Stimulated activated CD4-positive, alpha-beta T cell treated with anti-CD3 and anti-CD28 coated beads, Interleukin-15, amount 100 ng/mL, for 48 hours (primary cell): ENCODE measurements around the gene CERS5.
A peak's percentile ranks its signal among the peaks of the same experiment; 100 is the strongest.

Source experiments
- DNase-seq, 2 donors: peaks; one replicate each; pipeline ENCODE4 v3.0.0-alpha.2; 2020; ENCODE audit warnings: low read depth in 2 of 2

Gene CERS5

GRCh38 chr12:50132505-50133135 is 34.5 kb downstream of the CERS5 start:
- DNase-seq = no peak

GRCh38 chr12:50129290-50129689 is 37.9 kb downstream of the CERS5 start:
- DNase-seq = no peak

GRCh38 chr12:50127546-50127945 is 39.6 kb downstream of the CERS5 start:
- no peak for DNase-seq

GRCh38 chr12:50123203-50123602 is 44.0 kb downstream of the CERS5 start:
- no peak for DNase-seq

GRCh38 chr12:50121641-50122040 is 45.5 kb downstream of the CERS5 start:
- no peak for DNase-seq

GRCh38 chr12:50120953-50121352 is 46.2 kb downstream of the CERS5 start:
- DNase-seq = no peak

- no peak for DNase-seq
Measured at GRCh38 chr12:50120521-50120920, 46.6 kb downstream of the CERS5 start.

GRCh38 chr12:50119387-50119786 is 47.8 kb downstream of the CERS5 start:
- no peak for DNase-seq

- no peak for DNase-seq
Measured at GRCh38 chr12:50117057-50117622, 50.0 kb downstream of the CERS5 start.

GRCh38 chr12:50112456-50113218 is 54.5 kb downstream of the CERS5 start:
- no peak for DNase-seq

GRCh38 chr12:50111693-50112455 is 55.3 kb downstream of the CERS5 start, which contains the start of gene COX14:
Gene COX14 (plus strand): TSS chr12:50112236. CDS start chr12:50120044, 7,808 bp downstream.
- peak; percentile 97 to 98 for DNase-seq

GRCh38 chr12:50111395-50111692 is 55.8 kb downstream of the CERS5 start:
- no peak for DNase-seq

- no peak for DNase-seq
Measured at GRCh38 chr12:50110762-50111351, 56.3 kb downstream of the CERS5 start.

GRCh38 chr12:50110127-50110761 is 56.9 kb downstream of the CERS5 start:
- DNase-seq = no peak

GRCh38 chr12:50109319-50109718 is 57.9 kb downstream of the CERS5 start:
- no peak for DNase-seq

GRCh38 chr12:50107416-50108268 is 59.5 kb downstream of the CERS5 start:
- DNase-seq = no peak

- no peak for DNase-seq
Measured at GRCh38 chr12:50106907-50107306, 60.3 kb downstream of the CERS5 start.

- no peak for DNase-seq
Measured at GRCh38 chr12:50105913-50106450, 61.2 kb downstream of the CERS5 start.

GRCh38 chr12:50104417-50105366 is 62.5 kb downstream of the CERS5 start:
- DNase-seq = no peak
